IMR-90 (cell line): ENCODE data around the gene SLC17A4. TPM values are rescaled to one million over a fixed set of nuclear protein-coding genes. Genes with fewer than 3 reads are reported as not detected.

ENCODE experiments used
- ATAC-seq: fragments of 200-7000 bp; cut with Tn5 transposase; 2 replicates; pipeline ENCODE4 v1.9.1; 2020; ENCODE audit warnings: low read depth, mild to moderate bottlenecking, moderate library complexity
- BruUV-seq: library from RNA; stranded (reverse); fragments of 400-500 nt; replicated peaks from 2 replicates; lab custom pipeline; 2021; lab: Mats Ljungman, UMichigan
- CTCF ChIA-PET: fragments of 300-600 bp; formaldehyde crosslinking; extraction: SDS; loops from one replicate; lab custom pipeline; 2021; ENCODE audit warnings: antibody characterized with exemption; lab: Yijun Ruan, JAX
- POLR2A ChIA-PET: fragments of 300-600 bp; sonication (Branson Sonifier 250); formaldehyde crosslinking; loops from one replicate; lab custom pipeline; 2022; ENCODE audit warnings: antibody characterized with exemption; ENCODE audit not compliant: unreplicated experiment; lab: Charles Lee
- DNase-seq: peaks from one replicate; pipeline ENCODE4 v3.0.0; 2013
- H2AFZ ChIP-seq: replicated peaks from 2 replicates; pipeline ENCODE3; 2013; ENCODE audit warnings: low read length, mild to moderate bottlenecking; ENCODE audit not compliant: poor library complexity
- H2AK5ac ChIP-seq: 2 replicates; pipeline ENCODE4 v1.6.1; 2013; ENCODE audit warnings: low read depth, low read length, inconsistent platforms
- H2AK9ac ChIP-seq: replicated peaks from 2 replicates; pipeline ENCODE3; 2013; ENCODE audit warnings: mild to moderate bottlenecking, low read depth, low read length, moderate library complexity; ENCODE audit not compliant: poor library complexity
- H2BK120ac ChIP-seq: 2 replicates; pipeline ENCODE4 v1.6.1; 2013; ENCODE audit warnings: low read depth, low read length, inconsistent platforms
- H2BK15ac ChIP-seq: 3 replicates; pipeline ENCODE4 v1.6.1; 2013; ENCODE audit warnings: low read depth, low read length, inconsistent platforms
- H2BK20ac ChIP-seq: 2 replicates; pipeline ENCODE4 v1.6.1; 2013; ENCODE audit warnings: low read depth, mild to moderate bottlenecking, inconsistent platforms, low read length, moderate library complexity
- H2BK5ac ChIP-seq: 2 replicates; pipeline ENCODE4 v1.6.1; 2013; ENCODE audit warnings: mild to moderate bottlenecking, low read depth, low read length, inconsistent platforms; ENCODE audit not compliant: poor library complexity, severe bottlenecking
- H3K14ac ChIP-seq: replicated peaks from 2 replicates; pipeline ENCODE4 v1.6.1; 2013; ENCODE audit warnings: low read depth, low read length, inconsistent platforms
- H3K18ac ChIP-seq: 2 replicates; pipeline ENCODE4 v1.6.1; 2013; ENCODE audit warnings: low read depth, low read length, control low read depth
- H3K23ac ChIP-seq: 2 replicates; pipeline ENCODE4 v1.6.1; 2013; ENCODE audit warnings: low read depth, low read length, inconsistent platforms
- H3K27ac ChIP-seq: 2 replicates; pipeline ENCODE4 v1.5.1; 2013; ENCODE audit warnings: mild to moderate bottlenecking, control low read depth, low read length; ENCODE audit not compliant: insufficient read depth
- H3K27me3 ChIP-seq: 2 replicates; pipeline ENCODE4 v1.6.1; 2013; ENCODE audit warnings: low read length; ENCODE audit not compliant: control insufficient read depth, insufficient read depth
- H3K36me3 ChIP-seq: 2 replicates; pipeline ENCODE4 v1.6.1; 2013; ENCODE audit warnings: low read length, mixed read lengths; ENCODE audit not compliant: control insufficient read depth, insufficient read depth
- H3K4ac ChIP-seq: 2 replicates; pipeline ENCODE4 v1.6.1; 2013; ENCODE audit warnings: low read depth, low read length, inconsistent platforms
- H3K4me1 ChIP-seq: 2 replicates; pipeline ENCODE4 v1.6.1; 2013; ENCODE audit warnings: low read length, mixed read lengths; ENCODE audit not compliant: control insufficient read depth, insufficient read depth
- H3K4me2 ChIP-seq: 2 replicates; pipeline ENCODE4 v1.6.1; 2013; ENCODE audit warnings: low read depth, mild to moderate bottlenecking, control low read depth, low read length, moderate library complexity
- H3K4me3 ChIP-seq: 2 replicates; pipeline ENCODE4 v1.5.1; 2013; ENCODE audit warnings: low read depth, mild to moderate bottlenecking, control low read depth, low read length, moderate library complexity; ENCODE audit not compliant: insufficient read depth
- H3K56ac ChIP-seq: 2 replicates; pipeline ENCODE4 v1.6.1; 2013; ENCODE audit warnings: low read length, inconsistent platforms; ENCODE audit not compliant: insufficient read depth; ENCODE audit errors: extremely low read depth
- H3K79me1 ChIP-seq, 2 experiments: 2 replicates each; pipeline ENCODE4 v1.6.1; 2013; ENCODE audit warnings: low read length in 2 of 2, inconsistent platforms in 1 of 2, low read depth in 1 of 2
- H3K9ac ChIP-seq: 2 replicates; pipeline ENCODE4 v1.6.1; 2013; ENCODE audit warnings: low read depth, low read length, control low read depth
- H3K9me1 ChIP-seq: 2 replicates; pipeline ENCODE4 v1.6.1; 2013; ENCODE audit warnings: low read length, inconsistent platforms; ENCODE audit not compliant: insufficient read depth
- H3K9me3 ChIP-seq: 2 replicates; pipeline ENCODE4 v1.6.1; 2013; ENCODE audit warnings: low read length; ENCODE audit not compliant: control insufficient read depth, insufficient read depth
- H4K20me1 ChIP-seq: 2 replicates; pipeline ENCODE4 v1.6.1; 2013; ENCODE audit warnings: low read length, inconsistent platforms; ENCODE audit not compliant: insufficient read depth
- H4K5ac ChIP-seq: 2 replicates; pipeline ENCODE4 v1.6.1; 2013; ENCODE audit warnings: mild to moderate bottlenecking, low read depth, low read length, control low read depth
- H4K8ac ChIP-seq, 2 experiments: 2 replicates each; pipeline ENCODE4 v1.6.1; 2013; ENCODE audit warnings: low read depth in 2 of 2, low read length in 2 of 2, control low read depth in 1 of 2, inconsistent platforms in 1 of 2
- H4K91ac ChIP-seq: 2 replicates; pipeline ENCODE4 v1.6.1; 2013; ENCODE audit warnings: low read depth, low read length, inconsistent platforms; ENCODE audit not compliant: insufficient read depth
- CHD1 ChIP-seq: IDR thresholded peaks from 2 replicates; pipeline ENCODE4 v1.6.1; 2012; ENCODE audit warnings: low read depth, low read length, improper control_type of control experiment
- CTCF ChIP-seq: conservative IDR thresholded peaks from 2 replicates; pipeline ENCODE4 v1.5.1; 2012; ENCODE audit warnings: mild to moderate bottlenecking, low read depth, low read length, improper control_type of control experiment
- RCOR1 ChIP-seq: IDR thresholded peaks from 2 replicates; pipeline ENCODE4 v1.6.1; 2012; ENCODE audit warnings: mild to moderate bottlenecking, low read length, improper control_type of control experiment; ENCODE audit not compliant: insufficient replicate concordance
- USF2 ChIP-seq: fragments of 150-350 bp; IDR thresholded peaks from 2 replicates; pipeline ENCODE4 v1.6.1; 2017; ENCODE audit warnings: mild to moderate bottlenecking, antibody characterized with exemption, low read length, low read depth
- WGBS, 2 experiments: methylation state at CpG; one replicate each; pipeline versions ENCODE4 v1.1.5 to v1.1.7; 2013; ENCODE audit warnings: missing lambda C conversion rate in 2 of 2; ENCODE audit not compliant: insufficient read length in 1 of 2; ENCODE audit errors: extremely low coverage in 2 of 2; 5-methylcytosine and 5-hydroxymethylcytosine counted together
- dilution Hi-C: fragments of 300-500 bp; cut with HindIII; formaldehyde crosslinking; loops from one replicate; pipeline ENCODE4 v1.14.3; 2018; ENCODE audit warnings: low sequenced_read_pairs; ENCODE audit not compliant: unreplicated experiment
- in situ Hi-C: fragments of 300-500 bp; cut with MboI; formaldehyde crosslinking; loops from 3 replicates; pipeline ENCODE4 v1.14.3; 2019; ENCODE audit warnings: low sequenced_read_pairs, inconsistent platforms, mixed read lengths
- intact Hi-C: fragments of 100-400 bp; cut with micrococcal nuclease; formaldehyde crosslinking; loops from 2 replicates; pipeline ENCODE4 v1.10.0; 2022
- polyA plus RNA-seq, 3 experiments: library from polyadenylated mRNA; depleted of rRNA; stranded (reverse); fragments of >200 nt; gene quantifications; 2 replicates each; pipeline ENCODE4 v1.2.3, GENCODE V29; 2012; ENCODE audit warnings: low replicate concordance in 1 of 3
- total RNA-seq: library from RNA; depleted of rRNA; stranded (reverse); fragments of >200 nt; gene quantifications from 2 replicates; pipeline ENCODE4 v1.2.3, GENCODE V29; 2012

SLC17A4 gene
- total and polyA plus RNA-seq, 2 of the 4 experiments (the other 2 are of a cell fraction) = not detected

- in situ Hi-C loops = no loop called here
Observed at GRCh38 chr6:25714765-25715164, 39.8 kb upstream of the SLC17A4 start.

More at GRCh38 chr6:25714765-25715164, 39.8 kb upstream of the SLC17A4 start:
- WGBS, 2 experiments = no CpG with 5 or more reads among the region's 3 CpGs
- Histone ChIP-seq H2BK120ac (no peak overlapping the region), H2AFZ (no peak overlapping the region), H2BK20ac (no peak overlapping the region), H3K18ac (no peak overlapping the region), H3K9ac (no peak overlapping the region), H3K4me3 (no peak overlapping the region), H3K79me1 (no peaks in the 10 kb centered on the region), H3K23ac (no peak overlapping the region), H3K9me3 (no peaks in the 10 kb centered on the region), H3K27me3 (no peaks in the 10 kb centered on the region), H2BK5ac (no peak overlapping the region), H2BK15ac (no peak overlapping the region), H4K5ac (no peak overlapping the region), H3K4me2 (no peak overlapping the region), H2AK9ac (no peak overlapping the region), H3K4ac (no peak overlapping the region), H4K91ac (no peak overlapping the region), H3K9me1 (no peaks in the 10 kb centered on the region), H3K4me1 (no peaks in the 10 kb centered on the region), H3K56ac (no peak overlapping the region), H3K14ac (no peak overlapping the region), H4K8ac (no peak overlapping the region), H2AK5ac (no peak overlapping the region), H3K27ac (no peak overlapping the region), H3K36me3 (no peaks in the 10 kb centered on the region), H4K20me1 (no peaks in the 10 kb centered on the region)
- dilution Hi-C loops (no loop called here), intact Hi-C loops (loop anchor here (10.0 kb wide), 1 partner anchor 450 kb away; no protein-coding TSS in a partner anchor)
- ATAC-seq (no peak), DNase-seq (no peak)
- TF ChIP-seq USF2 (no peak), CHD1 (no peak), RCOR1 (no peak), CTCF (no peak)
- POLR2A ChIA-PET = no interaction called here
- no TSS peak for BruUV-seq
- CTCF ChIA-PET = no interaction called here
